DMS153 (cell line): ENCODE results near the gene PSTK.

ENCODE experiments used
- DNase-seq: peaks from one replicate; lab custom pipeline; 2025; lab: John Stamatoyannopoulos, UW

The PSTK gene, protein sequence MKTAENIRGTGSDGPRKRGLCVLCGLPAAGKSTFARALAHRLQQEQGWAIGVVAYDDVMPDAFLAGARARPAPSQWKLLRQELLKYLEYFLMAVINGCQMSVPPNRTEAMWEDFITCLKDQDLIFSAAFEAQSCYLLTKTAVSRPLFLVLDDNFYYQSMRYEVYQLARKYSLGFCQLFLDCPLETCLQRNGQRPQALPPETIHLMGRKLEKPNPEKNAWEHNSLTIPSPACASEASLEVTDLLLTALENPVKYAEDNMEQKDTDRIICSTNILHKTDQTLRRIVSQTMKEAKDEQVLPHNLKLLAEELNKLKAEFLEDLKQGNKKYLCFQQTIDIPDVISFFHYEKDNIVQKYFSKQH

DNA sequence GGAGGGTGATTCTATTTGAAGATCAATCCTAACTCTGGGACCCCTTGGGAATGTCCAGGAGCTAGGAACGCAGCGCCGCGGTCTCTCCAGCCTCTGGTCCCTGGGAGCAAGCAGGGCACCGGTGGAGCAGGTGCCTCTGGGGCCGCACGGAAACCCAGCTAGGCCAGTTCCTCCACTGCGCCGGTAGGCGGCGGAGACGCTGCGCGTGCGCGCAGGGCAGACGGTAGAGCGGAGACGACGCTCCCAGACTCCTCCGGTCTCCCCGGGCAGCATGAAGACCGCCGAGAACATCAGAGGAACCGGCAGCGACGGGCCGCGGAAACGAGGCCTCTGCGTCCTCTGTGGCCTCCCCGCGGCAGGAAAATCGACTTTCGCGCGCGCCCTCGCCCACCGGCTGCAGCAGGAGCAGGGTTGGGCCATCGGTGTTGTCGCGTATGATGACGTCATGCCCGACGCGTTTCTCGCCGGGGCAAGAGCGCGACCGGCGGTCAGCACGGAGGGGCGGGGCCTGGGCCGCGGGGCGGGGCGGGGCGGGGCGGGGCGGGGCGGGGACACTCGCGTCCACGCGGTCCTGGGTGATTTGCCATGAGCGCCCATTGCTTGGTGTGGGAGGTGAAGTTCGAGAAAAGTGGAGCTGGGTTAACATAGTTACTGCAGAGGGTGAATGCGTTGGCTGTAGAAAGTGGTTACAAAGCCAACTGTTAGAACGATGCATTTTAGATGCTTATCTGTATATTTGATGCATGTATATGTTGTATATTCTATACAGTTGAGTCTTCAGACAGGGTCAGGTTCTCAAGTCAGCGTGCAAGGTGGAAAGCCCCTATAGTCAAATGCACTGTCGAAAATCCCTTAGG, at the start of gene PSTK:
TSS of gene PSTK (plus strand) at position 193 of the 857 bp plus-strand sequence. CDS start at position 272, 79 bp downstream.
- DNase-seq = peak; percentile 88

DNA sequence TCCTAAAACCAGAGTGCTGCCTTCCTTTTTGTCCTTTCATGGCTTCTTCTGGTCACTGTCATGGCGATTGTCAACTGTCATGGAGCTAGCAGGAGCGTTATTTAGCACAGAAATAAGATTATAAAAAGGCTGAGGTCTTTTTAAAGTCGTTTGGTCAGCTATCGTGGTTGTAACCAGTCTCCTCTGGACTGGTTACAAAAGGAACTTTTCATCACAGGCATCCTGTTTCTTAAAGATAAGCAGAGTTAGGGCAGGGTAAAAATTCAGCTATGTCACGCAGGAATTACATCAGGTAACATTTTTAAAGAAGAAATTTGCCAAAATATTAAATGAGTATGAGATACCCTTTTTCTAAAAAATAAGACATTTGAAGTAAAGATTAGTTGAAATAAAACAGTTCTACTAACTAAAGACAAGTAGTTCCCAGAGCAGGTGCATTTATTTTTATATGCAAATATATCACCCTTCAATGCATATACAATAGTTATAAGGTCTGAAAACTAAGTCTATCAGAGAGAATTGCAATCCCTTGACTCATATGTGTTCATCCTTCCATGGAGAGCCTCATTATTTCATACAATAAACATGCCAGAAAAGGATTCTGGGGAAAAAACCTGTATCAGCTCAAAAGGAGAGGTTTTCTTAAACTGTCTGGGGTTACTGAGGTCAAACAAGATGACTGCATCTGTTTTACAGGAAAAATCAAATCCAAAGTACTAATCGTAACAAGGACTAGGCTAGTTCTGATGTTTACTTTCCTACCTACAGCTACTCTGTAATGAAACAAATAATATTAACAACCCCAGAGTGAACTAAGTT, 48.9 kb upstream of the PSTK start:
- DNase-seq = no peak

DNA sequence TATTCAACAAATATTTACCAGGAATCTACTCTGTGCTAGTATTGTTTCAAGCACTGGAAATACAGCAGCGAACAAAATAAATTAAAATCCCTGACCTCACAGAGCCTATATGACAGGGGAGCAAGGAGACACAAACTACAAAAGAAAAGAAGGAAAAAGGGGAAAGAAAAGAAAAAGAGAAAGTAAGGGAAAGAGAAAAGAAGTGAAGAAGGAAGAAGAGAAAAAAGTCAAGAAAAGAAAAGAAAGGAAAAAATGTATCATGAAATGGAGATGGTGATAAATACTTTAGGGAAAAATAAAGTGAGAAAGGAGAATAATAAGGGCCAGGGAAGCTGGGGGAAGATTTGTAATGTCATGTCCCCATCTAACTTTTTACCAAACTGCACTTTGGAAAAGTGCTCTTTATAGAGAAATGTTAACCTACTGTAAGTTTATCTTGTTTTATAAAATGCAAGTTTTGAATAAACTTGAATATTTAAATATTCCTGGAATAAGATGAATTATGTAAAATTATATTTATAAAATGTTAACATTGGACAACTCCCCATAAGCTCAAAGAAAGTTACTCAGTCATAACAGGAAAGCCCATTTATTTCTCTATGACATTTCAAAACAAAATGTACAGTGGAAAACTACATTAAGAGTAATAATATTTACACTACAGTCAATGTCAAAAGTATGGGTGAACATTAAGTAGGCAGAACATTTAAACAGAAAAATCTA, 40.9 kb upstream of the PSTK start:
- no peak for DNase-seq

DNA sequence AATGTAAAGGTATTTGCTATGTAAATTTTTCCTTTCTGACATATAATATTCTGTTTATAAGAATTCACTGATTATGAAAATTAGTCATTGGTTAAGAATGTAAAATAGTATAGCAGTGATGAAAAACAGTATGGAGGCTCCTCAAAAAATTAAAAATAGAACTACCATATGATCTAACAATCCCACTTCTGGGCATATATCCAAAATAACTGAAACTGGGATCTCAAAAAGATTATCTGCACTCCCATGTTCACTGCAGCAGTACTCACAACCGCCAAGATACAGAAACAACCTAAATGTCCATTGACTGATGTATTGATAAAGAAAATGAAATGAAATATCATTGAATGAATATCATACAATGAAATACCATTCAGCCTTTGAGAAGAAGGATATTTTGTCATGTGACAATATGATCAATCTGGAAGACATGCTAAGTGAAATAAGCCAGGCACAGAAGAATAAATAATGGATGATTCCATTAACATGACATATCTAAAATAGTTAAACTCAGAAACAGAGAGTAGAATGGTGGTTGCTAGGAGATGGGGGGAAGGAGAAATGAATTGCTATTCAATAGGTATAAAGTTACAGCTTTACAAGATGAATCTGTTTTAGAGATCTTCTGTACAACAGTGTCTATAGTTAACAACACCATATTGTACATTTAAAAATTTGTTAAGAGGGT, 40.2 kb upstream of the PSTK start:
- no peak for DNase-seq

DNA sequence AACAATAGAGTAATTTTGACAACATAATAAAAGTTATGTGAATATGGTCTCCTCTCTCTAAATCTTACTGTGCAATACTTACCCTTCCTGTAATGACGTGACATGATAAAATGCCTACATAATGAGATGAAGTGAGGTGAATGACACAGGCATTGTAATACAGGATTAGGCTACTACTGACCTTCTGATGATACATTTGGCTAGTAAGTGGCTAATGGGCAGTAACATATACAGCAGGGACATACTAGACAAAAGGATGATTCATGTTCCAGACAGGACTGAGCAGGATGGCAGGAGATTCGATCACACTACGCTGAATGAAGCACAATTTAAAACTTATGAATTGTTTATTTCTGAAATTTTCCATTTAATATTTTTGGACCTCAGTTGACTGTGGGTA, 30.9 kb upstream of the PSTK start:
- DNase-seq = no peak

DNA sequence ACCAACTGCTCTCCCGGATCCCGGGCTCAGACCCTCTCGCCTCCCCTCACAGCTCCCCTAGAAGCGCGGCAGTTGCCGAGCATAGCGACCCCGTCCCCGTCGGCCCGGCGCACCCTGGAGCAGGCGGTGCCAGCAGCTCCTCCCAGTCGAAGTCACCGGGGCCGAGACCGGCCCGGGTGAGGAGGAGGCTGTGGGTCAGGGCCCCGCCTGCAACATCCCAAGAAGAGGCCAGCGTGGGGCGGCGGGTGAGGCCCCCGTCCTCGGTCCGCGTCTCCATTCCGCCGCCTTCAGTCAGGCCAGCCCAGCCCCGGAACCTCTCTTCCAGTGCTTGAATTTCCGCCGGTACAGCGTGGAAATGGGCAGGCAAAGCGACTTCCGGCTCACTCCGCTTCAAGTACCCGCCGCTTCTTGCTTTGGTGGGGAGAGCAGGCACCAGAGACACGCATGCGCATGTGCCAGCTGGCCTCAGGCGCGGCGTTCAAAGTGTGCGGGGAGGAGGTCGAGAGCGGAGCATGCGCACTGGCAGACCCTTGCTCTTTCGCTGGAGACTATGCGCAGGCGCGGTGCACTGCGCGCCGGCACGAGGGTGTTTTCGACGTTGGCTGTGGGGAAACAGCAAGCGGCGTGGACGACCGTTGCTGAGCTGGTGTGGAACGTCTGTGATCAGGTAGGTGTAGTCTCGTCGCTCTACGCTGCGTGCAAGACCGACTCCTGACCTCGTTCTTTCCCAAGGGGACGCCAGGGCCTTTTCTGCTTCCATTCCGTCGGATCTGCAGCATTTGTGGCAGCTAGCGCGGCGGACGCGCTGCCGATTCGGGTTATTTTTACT, 26.1 kb upstream of the PSTK start, which contains the start of gene C10orf88:
TSS of gene C10orf88 (minus strand) at position 326 of the 829 bp plus-strand sequence. CDS start at position 277, 49 bp downstream.
- peak; percentile 98 for DNase-seq

DNA sequence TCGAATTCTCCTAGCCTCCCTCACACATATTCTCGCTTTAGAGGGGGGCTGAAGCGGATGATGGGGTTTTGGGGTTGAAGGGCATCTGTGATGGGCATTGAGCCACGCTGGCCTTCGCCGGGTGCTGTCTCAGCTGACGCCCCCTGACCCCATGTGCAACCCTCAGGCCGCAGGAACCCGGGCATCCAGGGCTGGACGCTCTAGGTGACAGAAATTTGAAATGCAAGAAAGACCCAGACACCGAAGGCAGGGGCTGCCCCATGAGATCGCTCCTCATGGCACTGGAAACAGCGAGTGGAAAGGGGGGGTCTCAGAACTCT, 25.5 kb upstream of the PSTK start:
- DNase-seq = no peak

DNA sequence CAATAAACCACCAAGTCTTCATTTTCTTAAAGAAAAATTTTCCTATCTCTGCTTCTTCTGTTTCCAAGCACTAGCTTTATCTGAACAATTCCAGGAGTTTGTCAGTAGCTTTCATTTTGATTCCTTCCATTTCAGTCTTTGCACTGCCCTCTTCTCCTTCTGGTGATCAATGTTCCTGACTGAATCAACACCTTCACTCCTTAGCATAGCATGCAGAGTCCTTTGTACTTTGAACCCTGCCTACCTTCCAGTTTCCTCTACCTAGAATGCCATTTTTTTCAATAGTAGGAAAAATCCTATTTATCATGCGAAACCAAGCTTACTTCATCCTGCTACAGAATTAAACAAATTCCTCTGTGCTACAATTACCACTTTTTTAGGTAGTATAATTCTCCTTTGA, 24.3 kb upstream of the PSTK start:
- DNase-seq = no peak

DNA sequence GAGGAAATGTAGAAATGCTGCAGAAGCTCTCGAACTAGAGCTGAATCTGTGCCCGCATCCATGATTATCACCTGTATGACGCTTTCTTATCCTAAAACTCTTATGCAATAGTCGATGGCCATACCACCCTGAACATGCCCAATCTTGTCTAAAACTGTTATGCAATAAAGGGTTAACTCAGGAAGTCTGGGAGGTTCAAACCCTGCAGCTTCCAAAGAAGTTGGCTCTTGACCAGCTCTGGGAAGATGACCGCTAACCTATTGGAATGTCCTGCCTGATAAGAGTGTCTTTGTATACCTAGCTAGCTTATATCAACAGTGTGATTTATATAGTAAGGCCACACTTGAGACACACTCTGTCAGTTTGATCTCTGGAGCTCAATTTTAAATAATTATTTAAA, 22.7 kb upstream of the PSTK start:
- DNase-seq = no peak

DNA sequence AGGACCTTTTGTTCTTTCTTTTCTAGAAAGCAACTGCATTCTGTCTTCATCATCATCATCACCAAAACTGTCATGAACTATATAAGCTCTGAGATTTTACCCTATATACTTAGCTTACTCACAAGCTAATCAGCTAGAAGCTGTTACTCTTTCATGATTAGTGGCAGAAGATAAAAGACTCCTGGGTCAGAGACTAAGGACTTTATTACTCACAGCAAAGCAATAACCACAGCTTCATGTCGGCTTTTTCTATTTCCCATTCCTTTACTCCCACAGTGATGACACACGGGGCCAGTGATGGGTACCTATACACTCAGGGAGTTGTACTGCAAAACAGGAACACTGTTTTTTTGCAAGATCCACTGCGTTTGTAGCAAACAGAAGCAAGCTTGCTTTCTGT, 17.8 kb upstream of the PSTK start:
- no peak for DNase-seq

DNA sequence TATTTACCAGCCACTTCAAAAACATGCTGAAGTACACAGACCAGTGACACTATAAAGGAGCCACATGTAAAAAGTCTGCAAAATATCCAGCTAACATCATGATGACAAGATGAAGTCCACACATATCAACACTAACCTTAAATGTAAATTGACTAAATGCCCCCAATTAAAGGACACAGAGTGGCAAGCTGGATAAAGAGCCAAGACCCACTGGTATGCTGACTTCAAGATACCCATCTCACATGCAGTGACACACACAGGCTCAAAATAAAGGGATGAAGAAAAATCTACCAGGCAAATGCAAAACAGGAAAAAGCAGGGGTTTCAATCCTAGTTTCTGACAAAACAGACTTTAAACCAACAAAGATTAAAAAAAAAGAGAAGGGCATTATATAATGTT, 13.3 kb upstream of the PSTK start:
- no peak for DNase-seq

DNA sequence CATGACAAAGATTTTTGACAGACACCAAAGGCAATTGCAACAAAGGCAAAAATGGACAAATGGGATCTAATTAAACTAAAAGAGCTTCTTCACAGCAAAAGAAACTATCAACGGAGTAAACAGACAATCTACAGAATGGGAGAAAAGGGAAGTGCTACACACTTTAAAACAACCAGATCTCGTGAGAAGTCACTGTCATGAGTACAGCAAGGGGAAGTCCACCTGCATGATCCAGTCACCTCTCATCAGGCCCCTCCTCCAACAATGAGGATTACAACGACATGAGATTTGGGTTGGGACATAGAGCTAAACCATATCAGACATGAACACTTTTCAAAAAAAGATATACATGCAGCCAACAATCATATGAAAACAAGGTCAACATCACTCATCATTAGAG, 11.5 kb upstream of the PSTK start:
- DNase-seq = no peak

DNA sequence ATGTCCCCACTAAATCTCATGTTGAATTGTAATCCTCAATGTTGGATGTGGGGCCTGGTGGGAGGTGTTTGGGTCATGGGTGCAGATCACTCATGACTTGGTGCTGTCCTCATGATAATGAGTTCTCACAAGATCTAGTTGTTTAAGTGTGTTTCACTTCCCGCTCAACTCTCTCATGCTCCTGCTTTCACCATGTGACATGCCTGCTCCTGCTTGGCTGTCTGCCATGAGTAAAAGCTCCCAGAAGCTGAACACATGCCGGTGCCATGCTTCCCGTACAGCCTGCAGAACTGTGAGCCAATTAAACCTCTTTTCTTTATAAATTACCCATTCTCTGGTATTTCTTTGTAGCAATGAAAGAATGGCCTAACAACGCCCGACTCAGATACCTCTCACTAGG, 6.2 kb upstream of the PSTK start:
- no peak for DNase-seq

DNA sequence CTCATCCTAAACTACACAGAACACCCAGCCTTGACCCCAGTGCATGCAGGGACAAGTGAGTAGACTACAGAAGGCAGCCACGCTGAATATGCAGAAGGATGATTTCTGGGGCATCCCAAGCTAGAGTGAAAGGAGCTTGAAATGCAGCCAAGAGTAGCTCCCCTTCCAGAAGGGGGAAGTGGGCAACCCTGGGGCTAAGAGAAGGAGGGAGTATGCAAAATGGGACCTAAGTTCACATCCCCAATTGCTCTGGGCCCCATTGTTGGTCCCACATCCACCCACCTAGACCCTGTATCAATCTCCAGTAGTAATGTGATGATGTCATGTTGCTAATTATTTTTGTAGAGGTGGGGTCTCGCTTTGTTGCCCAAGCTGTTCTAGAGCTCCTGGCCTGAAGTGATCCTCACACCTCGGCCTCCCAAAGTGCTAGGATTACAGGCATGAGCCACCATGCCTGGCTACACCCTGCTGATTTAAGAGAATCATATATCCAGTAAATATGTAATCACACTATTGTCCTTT, 5.6 kb upstream of the PSTK start:
- no peak for DNase-seq

DNA sequence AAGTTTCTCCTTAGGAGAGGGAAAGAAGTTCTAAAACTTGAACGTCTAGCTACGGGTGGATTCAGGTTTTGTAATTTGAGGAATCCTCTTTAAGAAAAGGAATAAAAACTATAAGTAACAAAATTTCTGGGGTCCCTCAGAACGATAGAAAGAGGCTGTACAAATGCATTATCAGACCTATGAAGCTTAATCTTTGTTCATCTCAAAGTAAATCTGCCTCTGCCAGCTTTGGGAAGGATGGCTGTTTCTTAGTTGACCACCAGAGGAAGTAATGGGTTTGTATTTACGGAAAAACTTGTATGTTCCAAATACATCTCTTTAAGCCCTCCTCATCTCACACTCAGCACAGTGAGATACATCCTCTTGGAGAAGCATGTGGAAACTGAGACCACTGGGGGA, 864 bp downstream of the PSTK start:
- no peak for DNase-seq

DNA sequence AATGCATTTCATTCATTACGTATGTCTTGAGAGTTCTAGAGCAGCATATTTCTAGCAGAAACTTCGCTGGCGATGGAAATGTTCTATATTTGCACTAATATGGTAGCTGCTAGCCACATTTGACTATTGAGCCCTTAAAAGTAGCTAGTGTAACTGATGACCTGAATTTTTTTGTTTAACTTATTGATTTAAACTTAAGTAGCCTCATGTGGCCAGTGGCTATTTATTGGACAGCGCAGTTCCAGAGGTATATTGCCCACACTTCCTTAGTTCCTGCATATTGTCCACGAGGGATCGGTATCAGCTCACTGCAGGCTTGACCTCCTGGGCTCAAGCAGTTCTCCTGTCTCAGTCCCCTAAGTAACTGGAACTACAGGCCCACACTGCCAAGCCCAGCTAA, 3.7 kb downstream of the PSTK start:
- DNase-seq = no peak

DNA sequence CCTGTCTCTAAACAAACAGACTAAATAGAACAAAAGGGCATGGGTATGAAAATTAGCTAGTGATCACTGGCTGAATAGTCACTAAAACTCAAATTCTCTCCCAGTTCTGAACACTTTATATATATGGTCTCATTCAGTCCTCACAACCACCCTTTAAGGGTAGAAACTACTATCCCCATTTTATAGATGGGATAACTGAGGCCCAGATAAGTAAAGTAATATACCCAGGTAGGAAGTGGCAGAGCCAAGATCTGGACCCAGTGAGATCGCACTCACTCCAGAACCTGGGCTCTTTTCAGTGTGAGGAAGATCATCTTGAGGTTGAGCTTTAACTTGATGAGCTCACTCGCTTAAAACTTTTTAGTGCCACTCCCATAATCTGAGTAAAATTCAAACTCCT, 4.5 kb downstream of the PSTK start:
- DNase-seq = no peak

DNA sequence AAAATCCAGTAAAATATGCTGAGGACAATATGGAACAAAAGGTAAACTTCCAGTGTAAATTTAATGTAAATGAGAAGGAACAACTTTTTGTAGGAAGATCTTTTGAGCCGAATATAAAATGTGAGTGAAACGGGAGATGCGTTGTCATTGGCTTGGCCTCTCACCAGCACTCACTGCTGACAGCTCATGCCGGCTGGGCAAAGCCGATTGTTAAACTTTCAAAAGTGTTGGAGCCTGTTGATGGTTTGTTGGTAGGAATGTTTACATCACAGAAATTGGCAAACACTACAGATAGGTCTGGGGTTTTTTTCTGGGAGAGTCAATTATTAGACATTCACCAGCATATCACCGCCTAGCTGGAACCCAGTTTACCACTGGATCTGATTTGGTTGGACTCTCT, 6.1 kb downstream of the PSTK start:
- DNase-seq = no peak

DNA sequence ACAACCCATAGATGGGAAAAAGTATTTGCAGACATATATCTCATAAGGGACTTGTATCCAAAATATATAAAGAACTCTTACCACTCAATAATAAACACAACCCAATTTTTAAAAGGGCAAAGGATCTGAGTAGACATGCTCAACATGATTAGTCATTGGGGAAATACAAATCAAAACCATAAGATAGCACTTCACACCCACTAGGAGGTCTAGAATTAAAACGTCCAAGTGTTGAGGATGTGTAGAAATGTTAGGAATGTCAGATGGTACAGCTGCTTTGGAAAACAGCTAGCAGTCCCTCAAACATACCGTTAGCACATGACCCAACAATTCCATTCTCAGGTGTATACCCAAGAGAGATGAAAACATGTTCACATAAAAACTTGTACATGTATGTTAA, 8.3 kb downstream of the PSTK start:
- no peak for DNase-seq

DNA sequence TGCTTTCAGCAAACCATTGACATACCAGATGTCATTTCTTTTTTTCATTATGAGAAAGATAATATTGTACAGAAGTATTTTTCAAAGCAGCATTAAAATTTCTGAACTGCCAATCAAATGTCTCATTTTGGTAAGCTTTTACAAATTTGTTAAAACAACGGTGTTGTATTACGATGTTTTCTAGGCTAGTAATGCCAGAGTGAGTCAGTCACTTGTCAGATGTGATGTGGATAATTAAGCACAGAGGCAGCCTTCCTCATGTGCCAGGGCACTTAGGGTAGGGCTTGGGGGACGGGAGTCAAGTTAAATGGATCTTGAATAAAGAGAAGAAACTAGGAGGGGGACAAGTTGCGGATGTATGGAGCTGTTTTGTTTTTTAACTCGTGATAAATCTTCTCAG, 10.1 kb downstream of the PSTK start:
- DNase-seq = no peak
